Activated T-cell treated with anti-CD3 and anti-CD28 coated beads, Interleukin-2, amount 50 U/mL, for 48 hours (primary cell): Measurements from ENCODE around the gene LIPI.
A peak's percentile ranks its signal among the peaks of the same experiment; 100 is the strongest.
"Not testable (repeated sequence)": the region's sequence is repeated elsewhere in the genome, so short reads cannot be mapped to it uniquely, and the experiment has no call there.

Experiments used
- DNase-seq, 2 experiments: peaks; one replicate each; pipeline ENCODE4 v3.0.0-alpha.2; 2020

LIPI gene

DNA sequence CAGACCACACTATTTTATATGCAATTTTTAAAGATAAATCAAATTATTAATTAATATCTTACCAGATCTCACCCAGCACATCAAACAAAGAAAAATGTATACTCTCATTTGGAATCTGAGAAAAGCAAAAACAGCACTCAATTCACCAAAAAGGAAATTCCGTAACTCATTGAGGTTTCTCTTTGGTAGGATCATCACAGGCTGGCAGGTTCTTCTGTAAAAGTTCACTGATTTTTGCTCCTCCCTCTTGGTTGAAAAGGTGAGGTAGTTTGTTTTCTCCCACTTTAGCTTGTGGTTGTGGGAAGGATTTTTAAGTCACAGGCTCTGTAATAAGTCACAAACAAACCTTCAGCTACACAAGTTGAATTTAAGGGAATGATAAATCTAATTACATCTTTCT, at the start of gene LIPI:
LIPI (minus strand) TSS at position 218 of the 400 bp plus-strand sequence; CDS start at position 108, 110 bp downstream.
- no peak for DNase-seq

DNA sequence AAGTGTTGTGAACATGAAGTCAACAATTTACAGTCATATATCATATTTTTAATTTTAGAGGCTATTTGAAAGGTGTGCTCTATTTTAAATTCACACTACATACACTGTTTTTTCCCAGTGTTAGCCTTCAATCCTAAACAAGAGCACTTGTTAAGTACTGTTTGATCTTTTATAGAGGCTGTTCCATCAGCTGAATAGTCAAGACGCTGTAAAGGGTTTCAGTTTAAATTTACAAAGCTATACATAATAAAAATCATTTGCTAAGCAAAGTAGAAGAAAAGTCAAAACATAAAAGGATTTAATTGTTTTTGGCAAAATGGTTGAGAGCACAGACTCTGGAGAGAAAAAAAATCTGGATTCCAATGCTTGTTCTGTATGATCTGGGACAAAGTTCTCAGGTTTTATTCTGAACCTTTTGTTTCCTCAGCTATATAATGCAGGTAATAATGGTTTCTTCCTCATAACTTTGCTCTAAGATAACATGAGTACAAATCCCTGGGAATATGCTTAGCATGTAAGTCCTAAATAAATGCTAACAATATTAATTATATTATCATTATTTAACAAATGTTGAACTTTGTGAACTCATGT, 49.5 kb upstream of the LIPI start:
- DNase-seq, result no peak

DNA sequence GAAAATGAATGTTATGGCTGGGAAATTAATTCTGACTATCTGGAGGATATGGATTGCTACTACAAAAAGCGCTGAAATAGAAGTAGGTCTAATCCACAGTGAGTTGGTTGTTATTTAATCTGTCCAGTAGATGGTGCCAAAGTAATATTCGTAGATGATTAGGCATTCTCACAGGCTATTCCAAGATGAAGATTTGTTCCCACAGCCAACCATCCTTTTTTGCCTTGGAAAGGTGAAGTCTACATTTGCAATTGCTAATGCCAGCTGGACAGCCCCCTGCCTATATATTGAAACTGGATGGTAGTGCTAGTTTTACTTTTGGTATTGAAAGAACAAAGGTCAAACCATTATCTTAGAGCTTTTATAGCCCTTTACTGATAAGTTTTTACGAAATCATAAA, 49.0 kb upstream of the LIPI start:
- no peak for DNase-seq

DNA sequence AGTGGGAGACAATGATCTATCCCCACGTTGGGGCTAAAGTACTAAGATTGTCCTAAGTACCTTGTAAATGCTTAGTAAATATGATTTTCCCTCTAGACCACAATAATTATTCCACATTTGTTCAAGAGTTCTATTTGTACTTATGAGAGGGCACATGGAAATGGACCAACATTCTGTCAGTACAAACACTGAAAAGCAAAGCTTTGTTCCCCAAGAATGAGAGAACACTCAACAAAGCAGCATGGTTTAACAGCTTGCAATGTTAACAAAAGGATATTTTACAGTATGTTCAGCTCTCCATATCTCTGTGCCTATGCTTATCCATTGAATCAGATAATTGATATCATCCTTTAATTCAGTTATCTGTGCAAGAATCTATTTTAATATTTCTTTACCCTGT, 40.6 kb upstream of the LIPI start:
- DNase-seq, result no peak

DNA sequence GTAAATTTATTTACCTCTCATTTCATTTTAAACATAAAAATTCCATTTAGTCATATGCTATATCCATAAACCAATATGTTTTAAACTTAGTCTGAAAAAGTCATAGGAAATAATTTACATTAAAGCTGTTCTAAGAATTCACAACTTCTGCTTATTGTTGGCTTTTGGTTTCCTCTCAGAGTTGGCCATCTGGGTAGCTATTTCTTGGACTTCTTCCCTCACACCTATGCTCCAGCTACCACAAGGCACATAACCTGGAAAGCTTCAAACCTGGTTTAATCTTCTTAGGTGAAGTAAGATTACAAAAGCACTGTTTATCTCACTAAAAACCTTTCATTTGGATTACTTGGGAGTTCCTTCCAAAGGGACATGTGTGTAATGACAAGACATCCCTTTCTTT, 35.0 kb upstream of the LIPI start:
- no peak for DNase-seq

DNA sequence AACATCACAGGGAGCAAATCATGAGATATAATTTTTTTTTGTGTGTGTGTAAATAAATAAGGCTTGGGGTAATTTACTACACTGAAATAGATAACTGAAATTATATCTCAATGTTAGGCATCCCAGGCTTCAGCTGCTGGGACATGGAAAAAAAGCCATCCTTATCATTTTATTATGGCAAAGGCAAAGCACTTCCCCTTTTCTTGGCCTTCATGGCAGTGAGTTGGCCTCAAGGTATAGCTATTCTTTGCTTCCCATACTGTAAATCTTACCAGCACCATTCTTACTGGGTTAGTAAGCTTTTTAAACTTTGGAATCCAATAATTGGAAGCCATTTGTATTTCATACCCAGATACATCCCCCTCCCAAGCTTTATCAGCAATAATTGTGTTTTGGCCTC, 34.2 kb upstream of the LIPI start:
- DNase-seq, result no peak

DNA sequence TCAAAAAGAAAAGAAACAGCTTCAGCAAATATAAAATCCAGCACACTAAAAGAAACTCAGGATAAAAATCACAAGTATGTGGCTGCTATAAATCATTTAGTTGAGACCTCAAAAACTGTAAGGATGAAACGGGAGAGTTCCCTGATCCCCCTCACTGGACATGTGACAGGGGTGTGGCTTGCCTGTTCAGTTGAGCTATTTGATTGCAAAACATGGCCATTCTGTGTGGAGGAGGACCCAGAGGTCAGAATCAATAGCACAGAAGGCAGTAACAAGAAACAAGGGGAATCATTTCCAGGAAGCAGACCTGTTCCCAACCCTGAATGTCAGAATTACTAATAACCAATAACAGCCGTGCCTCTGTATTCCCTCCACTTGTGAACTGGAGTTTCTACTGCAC, 33.1 kb upstream of the LIPI start:
- no peak for DNase-seq

DNA sequence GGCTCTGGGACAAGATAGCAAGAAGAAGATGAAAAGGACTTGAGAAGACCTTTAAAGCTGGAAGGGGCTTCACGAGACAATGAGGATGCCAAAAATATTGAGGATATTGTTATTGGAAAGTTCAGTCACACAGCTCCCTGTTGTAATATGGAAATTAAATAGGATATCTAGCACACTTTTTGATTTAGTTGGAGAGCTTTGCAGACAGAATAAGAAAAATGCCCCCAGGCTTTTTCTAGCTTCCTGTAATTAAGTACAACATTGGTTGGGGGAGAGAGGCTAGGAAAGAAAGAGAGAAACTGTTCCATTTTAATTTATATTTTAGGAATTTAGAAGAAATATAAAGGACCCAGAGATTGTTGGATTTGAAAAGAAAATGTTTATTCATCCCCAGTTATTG, 32.7 kb upstream of the LIPI start:
- no peak for DNase-seq

DNA sequence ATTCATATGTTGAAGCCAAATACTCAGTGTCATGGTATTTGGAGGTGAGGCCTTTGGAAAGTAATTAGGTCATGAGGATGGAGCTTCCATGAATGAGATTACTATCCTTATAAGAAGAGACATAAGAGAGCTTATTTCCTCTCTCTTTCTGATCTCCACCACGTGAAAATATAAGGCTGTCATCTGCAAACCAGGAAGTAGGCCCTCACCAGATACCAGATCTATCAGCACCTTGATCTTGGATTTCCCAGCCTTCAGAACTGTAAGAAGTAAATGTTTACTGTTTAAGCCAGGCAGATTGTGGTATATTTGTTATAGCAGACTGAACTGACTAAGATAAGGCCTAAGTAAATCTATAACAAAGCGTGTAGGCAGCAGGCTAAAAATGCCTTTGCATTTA, 30.5 kb upstream of the LIPI start:
- no peak for DNase-seq

DNA sequence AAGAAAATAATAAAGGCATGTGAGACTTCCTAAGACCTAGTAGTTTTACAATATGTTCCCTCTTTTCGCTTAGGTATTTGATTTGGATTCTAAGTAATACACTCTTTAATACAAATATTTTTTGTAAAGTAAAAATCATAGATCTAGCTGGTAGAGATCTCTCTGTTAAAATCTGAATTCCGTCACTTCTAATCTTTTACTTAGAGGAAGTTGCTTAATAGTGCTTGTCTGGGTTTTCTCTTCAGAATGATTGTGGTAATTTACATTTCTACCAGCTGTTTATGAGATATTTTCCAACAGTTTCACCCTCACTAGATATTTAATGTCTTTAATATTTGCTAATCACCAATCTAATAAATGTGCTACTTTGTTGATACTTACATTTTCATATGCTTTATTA, 28.5 kb upstream of the LIPI start:
- DNase-seq, result no peak

DNA sequence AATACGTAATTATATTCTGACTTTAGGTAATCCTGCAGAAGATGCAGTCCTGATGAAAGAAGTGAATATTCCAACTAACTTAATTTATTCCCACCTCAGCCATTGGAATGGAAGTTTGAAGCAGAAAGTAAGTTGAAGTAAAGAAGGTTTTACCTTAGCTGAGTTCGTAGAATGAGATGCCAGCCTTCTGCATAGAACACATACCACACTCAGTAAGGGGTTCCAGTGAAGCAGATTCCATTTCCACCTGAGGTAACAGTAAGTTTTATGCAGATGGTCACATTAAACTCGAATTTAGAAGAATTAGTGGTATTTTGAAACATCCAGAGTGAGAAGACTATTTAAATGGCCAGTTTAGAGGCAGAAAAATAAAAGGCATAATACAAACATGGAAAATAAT, 25.4 kb upstream of the LIPI start:
- DNase-seq, result no peak

DNA sequence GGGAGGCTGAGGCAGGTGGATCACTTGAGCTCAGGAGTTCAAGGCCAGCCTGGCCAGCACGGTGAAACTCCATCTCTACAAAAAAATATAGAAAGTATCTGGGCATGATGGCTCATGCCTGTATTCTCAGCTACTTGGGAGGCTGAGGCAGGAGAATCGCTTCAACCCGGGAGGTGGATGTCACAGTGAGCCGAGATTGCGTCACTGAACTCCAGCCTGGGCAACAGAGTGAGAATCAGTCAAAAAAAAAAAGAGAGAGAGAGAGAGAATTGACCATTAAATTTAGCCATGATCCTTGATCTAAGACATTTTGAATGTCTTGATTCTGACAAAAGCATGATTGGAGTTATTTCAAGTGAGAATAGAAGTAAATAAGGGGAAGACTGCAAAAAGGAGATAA, 24.3 kb upstream of the LIPI start:
- no peak for DNase-seq

DNA sequence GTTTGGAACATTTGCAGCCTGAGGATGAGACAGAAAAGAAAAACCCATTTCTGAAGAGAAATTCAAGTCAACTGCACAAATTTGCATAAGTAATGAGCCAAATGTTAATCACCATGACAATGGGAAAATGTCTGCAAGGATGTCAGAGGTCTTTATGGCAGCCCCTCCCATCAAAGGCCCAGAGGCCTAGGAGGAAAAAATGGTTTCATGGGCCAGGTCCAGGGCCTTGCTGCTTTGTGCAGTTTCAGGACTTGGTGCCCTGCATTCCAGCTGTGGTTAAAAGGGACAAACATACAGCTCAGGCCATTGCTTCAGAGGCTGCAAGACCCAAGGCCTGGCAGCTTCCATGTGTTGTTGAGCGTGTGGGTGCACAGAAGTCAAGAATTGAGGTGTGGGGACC, 18.6 kb upstream of the LIPI start:
- DNase-seq, result no peak

DNA sequence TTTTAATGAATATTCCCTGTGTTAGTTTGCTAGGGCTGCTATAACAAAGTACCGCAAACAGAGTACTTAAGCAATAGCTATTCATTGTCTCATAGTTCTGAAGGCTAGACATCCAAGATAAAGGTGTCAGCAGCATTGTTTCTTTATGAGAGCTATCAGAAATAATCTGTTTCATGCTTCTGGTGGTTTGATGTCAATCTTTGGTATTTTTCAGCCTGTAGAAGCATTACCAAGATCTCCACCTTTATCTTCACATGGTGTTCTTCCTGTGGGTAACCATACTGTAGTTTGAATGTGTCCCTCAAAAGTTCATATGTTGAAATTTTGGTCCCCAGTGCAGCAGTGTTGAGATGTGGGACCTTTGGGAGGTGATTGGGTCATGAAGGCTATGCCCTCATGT, 12.6 kb upstream of the LIPI start:
- DNase-seq, result no peak

DNA sequence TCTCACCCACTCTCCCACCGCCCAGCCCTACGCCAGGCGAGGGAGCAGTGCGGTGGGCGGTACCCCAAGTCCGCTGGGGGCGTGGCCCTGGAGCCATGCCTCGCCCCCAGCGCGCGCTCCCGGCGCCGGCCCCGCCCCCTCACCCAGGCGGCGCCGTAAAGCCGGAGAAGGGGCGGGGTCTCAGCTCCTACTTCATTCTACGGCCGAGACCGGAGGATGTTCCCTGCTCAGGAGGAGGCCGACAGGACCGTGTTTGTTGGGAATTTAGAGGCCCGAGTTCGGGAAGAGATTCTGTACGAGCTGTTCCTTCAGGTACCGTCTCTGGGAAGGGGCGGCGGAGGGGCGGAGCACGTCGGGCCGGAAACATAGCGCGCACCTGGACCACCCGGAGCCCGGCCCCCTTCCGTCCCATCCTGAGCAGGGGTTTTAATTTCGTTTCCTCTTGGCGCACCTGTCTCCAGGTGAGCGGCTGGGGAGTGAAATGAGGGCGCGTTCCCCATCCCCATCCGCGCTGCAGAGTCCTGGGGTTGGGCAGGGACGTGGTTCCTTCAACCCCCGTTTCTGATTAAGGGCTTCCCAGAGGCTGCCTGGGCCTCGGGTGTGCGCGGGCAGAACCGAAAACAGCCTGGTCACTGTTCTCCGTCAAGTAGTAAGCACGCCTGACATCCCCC, 5.4 kb upstream of the LIPI start, which contains the start of gene RBM11:
RBM11 (plus strand) TSS at position 187 of the 671 bp plus-strand sequence; CDS start at position 217, 30 bp downstream.
- DNase-seq, result peak; percentile 83 to 88

DNA sequence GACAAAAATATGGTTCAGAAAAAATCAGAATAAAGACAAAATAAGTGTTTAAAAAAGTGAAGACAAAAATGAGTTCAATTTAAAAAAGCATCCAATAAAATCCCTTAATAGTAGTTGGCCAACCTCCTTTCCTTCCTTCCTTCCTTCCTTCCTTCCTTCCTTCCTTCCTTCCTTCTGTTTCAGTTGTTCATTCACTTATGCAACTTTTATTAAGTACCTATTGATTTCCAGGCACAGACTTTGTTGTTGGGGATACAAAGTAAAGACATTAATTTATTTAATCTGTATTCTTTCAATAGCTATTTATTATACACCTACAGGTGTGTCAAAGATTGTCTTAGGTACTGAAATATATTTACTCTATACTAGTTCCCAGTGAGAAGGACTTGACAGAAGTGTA, 2.4 kb upstream of the LIPI start:
- no peak for DNase-seq

DNA sequence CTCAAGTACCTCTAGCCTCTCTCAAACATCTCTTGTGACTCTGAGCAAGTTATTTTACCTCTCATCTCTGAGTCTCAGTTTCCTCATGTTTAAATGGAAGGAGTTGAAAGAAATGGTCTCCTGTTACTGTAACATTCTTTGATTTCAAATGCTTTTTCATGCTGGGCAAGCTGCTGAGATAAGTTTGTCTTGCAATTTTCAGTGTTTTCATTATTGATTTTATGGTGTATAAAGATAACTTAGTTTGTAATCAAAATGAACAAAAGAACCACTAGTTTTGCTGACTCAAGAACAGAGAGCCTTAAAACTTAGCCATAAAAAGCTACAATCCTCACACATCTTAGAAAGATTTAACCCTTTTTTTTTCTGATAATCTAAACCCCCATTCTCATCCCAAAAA, 4.5 kb downstream of the LIPI start:
- DNase-seq, result no peak

DNA sequence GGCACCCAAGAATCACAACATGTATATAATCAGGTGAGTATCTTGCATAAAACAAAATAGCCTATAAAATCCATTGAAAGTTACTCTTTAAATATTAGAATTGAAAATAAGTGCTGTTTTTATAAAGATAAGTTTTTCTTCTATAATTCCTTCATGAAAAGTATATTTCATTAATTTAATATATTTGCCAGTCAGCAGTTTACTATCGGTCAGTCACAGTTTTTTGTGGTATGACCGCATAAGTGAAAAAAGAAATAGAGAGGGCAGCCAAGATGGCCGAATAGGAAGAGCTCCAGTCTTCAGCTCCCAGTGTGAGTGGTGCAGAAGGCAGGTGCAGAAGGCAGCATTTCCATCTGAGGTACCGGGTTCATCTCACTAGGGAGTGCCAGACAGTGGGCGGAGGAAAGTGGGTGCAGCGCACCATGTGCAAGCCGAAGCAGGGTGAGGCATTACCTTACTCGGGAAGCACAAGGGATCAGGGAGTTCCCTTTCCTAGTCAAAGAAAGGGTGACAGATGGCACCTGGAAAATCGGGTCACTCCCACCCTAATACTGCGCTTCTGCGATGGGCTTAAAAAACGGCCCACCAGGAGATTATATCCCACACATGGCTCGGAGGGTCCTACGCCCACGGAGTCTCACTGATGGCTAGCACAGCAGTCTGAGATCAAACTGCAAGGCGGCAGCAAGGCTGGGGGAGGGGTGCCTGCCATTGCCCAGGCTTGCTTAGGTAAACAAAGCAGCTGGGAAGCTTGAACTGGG, 44.1 kb downstream of the LIPI start:
- not testable (repeated sequence) for DNase-seq

DNA sequence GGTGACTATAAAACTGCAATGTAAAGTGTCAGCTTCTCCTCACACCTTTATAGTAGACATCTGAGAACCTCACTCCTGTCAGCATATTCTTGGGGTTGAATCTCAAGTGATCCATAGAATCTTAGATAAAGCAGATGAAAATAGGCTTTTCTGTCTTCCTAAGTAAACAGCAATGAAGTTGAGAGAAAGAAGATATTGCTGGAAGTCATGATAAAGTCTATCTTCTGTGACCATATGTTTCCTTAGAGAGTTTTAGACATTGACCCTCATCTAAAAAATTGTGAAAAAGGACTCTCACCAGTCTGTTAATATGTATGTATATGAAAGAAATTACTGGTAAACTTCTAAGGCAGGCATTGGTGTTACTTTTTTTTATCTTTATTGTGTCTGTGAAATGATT, 66.8 kb downstream of the LIPI start:
- DNase-seq, result no peak

DNA sequence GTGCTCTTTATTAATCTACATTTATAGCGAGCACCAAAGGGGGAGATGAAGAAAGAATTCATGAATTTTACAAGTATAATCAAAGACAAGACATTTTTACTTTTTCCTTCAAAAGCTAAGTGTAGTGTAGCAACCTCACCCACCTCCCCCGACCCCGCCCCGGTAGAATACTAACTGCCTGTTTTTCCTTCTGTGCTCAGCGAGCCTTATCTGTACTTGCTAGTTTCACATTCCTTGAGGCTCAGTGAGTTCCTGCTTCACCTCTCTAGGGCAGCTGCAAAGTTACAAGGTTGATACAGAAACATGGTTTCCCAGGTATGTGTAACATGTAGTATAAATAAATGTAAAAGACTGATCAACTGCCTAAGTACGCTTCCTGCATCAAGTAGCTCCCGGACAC, 86.5 kb downstream of the LIPI start:
- no peak for DNase-seq

DNA sequence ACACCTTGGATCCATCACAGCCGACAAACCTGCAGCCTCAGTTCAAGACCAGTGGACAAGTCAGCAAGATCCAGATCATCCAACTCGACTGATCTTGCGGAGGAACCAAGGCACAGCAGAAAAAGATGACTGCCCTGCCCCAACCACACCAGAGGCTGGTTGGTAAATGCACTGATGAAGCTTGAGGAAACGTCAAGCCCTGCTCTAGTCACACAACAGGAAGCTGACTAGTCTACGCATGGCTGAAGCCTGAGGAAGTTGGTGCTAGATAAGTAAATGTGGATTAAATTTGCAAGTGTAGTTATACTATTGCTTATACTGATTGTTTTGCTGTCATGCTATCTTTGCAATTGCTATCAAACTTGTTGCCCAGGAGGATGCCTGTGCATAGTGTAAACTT, 89.0 kb downstream of the LIPI start:
- no peak for DNase-seq

DNA sequence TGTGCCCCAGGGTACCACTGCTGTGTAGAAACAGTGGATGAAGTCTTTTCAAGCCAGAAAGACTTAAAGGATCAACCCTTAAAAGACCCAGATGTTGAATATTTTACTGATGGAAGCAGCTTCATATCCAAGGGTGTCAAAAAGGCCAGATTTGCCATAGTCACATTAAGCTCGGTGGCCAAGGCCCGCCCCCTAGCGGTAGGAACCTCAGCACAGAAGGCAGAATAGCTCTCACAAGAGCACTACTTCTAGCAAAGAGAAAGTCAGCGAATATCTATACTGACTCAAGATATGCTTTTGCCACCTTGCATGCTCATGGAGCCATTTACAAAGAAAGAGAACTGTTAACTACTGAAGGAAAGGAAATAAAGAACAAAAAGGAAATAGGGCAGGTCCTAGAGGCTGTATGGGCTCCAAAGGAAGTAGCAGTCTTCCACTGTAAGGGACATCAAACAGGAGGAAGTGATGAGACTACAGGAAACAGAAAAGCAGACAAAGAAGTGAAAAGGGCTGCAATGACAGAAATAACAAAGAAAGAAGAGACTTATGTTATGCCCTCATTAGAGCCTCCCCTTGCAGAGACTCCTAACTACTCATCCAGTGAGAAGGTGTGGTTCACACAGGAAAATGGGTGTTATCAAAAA, 90.5 kb downstream of the LIPI start:
- peak; percentile 69 to 72 for DNase-seq

DNA sequence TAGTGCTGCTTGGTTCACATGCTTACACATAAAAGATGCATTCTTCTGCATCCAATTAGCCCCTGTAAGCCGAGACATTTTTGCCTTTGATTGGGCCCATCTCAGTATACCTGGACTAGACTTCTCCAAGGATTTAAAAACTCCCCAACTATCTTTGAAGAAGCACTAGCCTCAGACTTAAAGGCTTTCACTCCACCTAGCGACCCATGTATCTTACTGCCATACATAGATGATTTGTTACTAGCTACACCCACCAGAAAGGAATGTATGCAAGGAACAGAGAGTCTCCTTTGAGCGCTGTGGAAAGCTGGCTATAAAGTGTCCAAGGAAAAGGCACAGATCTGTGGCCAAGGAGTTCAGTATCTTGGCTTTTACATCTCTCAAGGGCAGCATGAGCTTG, 91.7 kb downstream of the LIPI start:
- no peak for DNase-seq

DNA sequence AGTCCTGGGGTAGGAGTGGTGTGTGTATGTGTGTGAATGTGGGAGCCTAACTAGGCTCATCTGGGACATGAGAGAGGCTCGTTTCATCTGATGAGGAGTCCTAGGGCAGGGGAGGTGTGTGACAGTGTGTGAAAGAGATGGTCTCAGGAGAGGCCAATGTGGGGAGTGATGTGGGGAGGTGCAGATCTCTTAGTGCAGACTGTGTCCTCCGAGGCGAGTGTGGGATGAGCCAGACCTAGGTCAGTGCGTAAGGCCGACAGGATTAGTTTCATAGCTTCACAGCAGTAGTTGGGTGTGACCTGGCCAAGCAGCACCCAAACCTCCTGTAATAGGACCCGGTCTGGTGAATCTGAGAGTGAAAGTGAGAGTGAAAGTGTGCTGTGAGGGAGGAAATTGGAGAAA, 94.7 kb downstream of the LIPI start:
- DNase-seq, result no peak
